ENCODE data around the gene MAOB. TPM values are rescaled to one million over a fixed set of nuclear protein-coding genes. Genes with fewer than 3 reads are reported as not detected.

MAOB gene
- total and polyA plus RNA-seq, 7 experiments from 2014 or later: not detected

DNA sequence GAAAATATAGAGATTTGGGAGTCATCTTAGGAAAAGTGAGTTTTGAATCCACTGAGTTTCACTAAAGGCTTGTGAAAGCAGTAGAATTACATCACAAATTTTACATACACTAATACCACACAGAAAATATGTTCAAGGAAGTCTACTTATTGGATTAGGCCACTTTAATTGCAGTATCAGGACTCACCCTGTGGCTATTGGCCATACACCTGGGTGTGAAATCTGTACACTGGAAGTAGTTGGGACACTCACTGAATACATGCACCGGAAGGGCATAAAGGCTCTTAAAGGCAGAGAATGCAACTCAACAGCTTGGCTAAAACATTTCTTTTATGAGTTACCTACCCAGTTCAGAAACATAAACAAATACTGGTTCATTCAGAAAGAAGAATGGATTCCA, 19.8 kb downstream of the MAOB start:
- ATAC-seq: no peak
- intact Hi-C loops (cut with micrococcal nuclease): no loop called here

DNA sequence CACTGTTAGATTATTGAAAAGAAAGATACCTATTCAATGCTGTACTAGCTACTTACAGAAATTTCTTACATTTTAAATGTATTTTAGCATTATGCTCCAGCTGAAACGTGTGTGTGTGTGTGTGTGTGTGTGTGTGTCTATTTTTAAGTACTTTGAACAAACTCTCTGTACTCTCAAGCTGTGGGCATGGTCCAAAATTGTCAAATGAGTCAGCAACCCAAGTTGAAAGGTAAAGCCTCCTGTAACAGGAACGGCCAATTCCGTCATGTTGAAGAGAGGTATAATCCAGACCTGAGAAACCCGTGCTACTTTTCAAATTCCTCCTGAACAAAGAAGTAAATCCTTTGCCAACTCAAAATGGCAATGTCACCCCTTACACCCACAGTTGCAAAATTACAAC, 20.5 kb downstream of the MAOB start:
- POLR2A ChIA-PET: no interaction called here
- intact Hi-C loops (cut with micrococcal nuclease): no loop called here

More for the DNA sequence above, 19.8 kb downstream of the MAOB start:
- H3K4me3 Mint-ChIP-seq: no peak overlapping the region
- no peak for DNase-seq
- H3K36me3 Mint-ChIP-seq: no peaks in the 10 kb centered on the region
- no peaks in the 10 kb centered on the region for H3K9me3 ChIP-seq (ENCODE audit: control insufficient read depth in 2 of 3, low read length in 3 of 3)
- H3K4me1 ChIP-seq (ENCODE audit: control insufficient read depth in 2 of 2, insufficient read depth in 2 of 2, low read length in 2 of 2): no peaks in the 10 kb centered on the region
- H3K4me3 ChIP-seq (ENCODE audit: low read length): no peak overlapping the region
- POLR2A ChIA-PET: no interaction called here
- no peaks in the 10 kb centered on the region for H3K9me3 Mint-ChIP-seq
- no peaks in the 10 kb centered on the region for H3K36me3 ChIP-seq (ENCODE audit: control insufficient read depth in 2 of 3, insufficient read depth in 3 of 3, low read length in 3 of 3)
- no peak overlapping the region for H3K27ac ChIP-seq (ENCODE audit: low read depth, low read length)
- CTCF ChIA-PET: no interaction called here
- no peaks in the 10 kb centered on the region for H3K4me1 Mint-ChIP-seq
- H3K27me3 Mint-ChIP-seq: peaks cover 0 to 2% (median 0%) of the 10 kb centered on the region in 5 donors
- H3K27ac Mint-ChIP-seq: no peak overlapping the region
- H3K27me3 ChIP-seq (ENCODE audit: control insufficient read depth in 2 of 2, insufficient read depth in 2 of 2, low read length in 2 of 2): no peaks in the 10 kb centered on the region

DNA sequence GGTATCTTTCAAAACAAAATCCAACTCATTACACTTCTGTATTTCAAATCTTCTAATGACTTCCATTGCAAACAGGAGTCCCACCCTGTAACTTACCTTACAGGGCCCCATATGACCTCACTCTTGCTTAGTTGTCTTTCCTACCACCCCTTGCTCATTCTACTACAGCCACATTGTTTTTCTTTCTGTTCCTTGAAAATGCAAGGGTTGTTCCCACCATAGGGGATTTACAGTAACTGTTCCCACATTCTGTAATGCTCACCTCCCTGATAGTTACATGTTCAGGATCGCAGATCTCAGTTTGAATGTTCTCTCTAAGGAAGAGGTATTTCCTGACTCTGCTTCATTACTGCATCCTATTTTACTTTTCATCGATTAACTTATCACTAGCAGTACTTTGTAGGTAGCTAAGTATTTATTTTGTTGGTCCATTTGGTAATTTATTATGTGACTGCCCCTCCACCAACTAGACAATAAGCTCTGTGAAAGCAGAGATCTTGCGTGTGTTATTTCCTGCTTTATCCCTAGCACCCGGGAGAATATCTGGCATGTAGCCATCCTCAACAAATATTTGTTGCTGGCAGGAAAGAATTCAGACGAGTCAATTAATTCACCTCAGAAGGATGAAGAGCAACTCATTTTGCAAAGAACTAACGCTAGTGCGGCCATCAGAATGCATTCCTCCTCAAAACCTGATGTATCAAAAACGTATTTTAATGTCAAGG, 21.4 kb downstream of the MAOB start:
- DNase-seq (no peak), ATAC-seq (no peak)
- Histone ChIP-seq H3K4me3 (ENCODE audit: low read length) (no peak overlapping the region), H3K36me3 (ENCODE audit: control insufficient read depth in 2 of 3, insufficient read depth in 3 of 3, low read length in 3 of 3) (no peaks in the 10 kb centered on the region), H3K4me1 (ENCODE audit: control insufficient read depth in 2 of 2, insufficient read depth in 2 of 2, low read length in 2 of 2) (no peaks in the 10 kb centered on the region), H3K27me3 (ENCODE audit: control insufficient read depth in 2 of 2, insufficient read depth in 2 of 2, low read length in 2 of 2) (no peaks in the 10 kb centered on the region), H3K9me3 (ENCODE audit: control insufficient read depth in 2 of 3, low read length in 3 of 3) (no peaks in the 10 kb centered on the region), H3K27ac (ENCODE audit: low read depth, low read length) (no peak overlapping the region)
- intact Hi-C loops (cut with micrococcal nuclease): no loop called here
- Mint-ChIP-seq H3K36me3 (no peaks in the 10 kb centered on the region), H3K27ac (no peak overlapping the region), H3K4me3 (no peak overlapping the region), H3K4me1 (no peaks in the 10 kb centered on the region), H3K9me3 (no peaks in the 10 kb centered on the region), H3K27me3 (no peaks in the 10 kb centered on the region)
- CTCF ChIA-PET: no interaction called here
- POLR2A ChIA-PET: no interaction called here

More for the DNA sequence above, 20.5 kb downstream of the MAOB start:
- H3K27me3 ChIP-seq (ENCODE audit: control insufficient read depth in 2 of 2, insufficient read depth in 2 of 2, low read length in 2 of 2): no peaks in the 10 kb centered on the region
- ATAC-seq (no peak), DNase-seq (no peak)
- Mint-ChIP-seq H3K36me3 (no peaks in the 10 kb centered on the region), H3K27ac (no peak overlapping the region), H3K4me1 (no peaks in the 10 kb centered on the region), H3K27me3 (no peaks in the 10 kb centered on the region), H3K9me3 (no peaks in the 10 kb centered on the region), H3K4me3 (no peak overlapping the region)
- no peaks in the 10 kb centered on the region for H3K4me1 ChIP-seq (ENCODE audit: control insufficient read depth in 2 of 2, insufficient read depth in 2 of 2, low read length in 2 of 2)
- H3K36me3 ChIP-seq (ENCODE audit: control insufficient read depth in 2 of 3, insufficient read depth in 3 of 3, low read length in 3 of 3): no peaks in the 10 kb centered on the region
- H3K9me3 ChIP-seq (ENCODE audit: control insufficient read depth in 2 of 3, low read length in 3 of 3): no peaks in the 10 kb centered on the region
- no peak overlapping the region for H3K27ac ChIP-seq (ENCODE audit: low read depth, low read length)
- no peak overlapping the region for H3K4me3 ChIP-seq (ENCODE audit: low read length)
- CTCF ChIA-PET: no interaction called here

DNA sequence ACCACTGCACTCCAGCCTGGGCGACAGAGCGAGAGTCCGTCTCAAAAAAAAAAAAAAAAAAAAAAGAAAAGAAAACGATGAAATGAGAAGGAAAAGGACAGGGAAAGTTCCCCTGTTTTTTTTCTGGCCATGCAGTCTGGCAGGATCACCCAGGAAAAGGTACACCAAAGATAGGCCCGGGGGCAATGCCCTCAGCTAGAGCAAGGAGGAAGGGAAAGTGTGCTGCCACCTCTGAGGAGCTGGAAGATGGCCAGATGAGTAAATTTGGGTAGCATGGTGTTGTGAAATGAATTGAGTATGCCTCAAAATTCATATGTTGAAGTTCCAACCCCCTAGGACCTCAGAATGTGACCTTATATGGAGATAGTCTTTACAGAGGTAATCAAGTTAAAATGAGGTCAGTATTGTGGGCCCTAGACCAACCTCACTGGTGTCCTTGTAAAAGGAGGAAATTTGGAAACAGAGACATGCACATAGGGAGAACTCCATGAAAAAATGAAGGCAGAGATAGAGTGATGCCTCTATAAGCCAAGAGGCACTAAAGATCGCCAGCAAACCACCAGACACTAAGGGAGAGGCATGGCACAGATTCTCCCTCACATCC, 28.9 kb downstream of the MAOB start:
- Histone ChIP-seq H3K4me1 (ENCODE audit: control insufficient read depth in 2 of 2, insufficient read depth in 2 of 2, low read length in 2 of 2) (no peaks in the 10 kb centered on the region), H3K27me3 (ENCODE audit: control insufficient read depth in 2 of 2, insufficient read depth in 2 of 2, low read length in 2 of 2) (no peaks in the 10 kb centered on the region), H3K4me3 (ENCODE audit: low read length) (no peak overlapping the region), H3K27ac (ENCODE audit: low read depth, low read length) (no peak overlapping the region), H3K9me3 (ENCODE audit: control insufficient read depth in 2 of 3, low read length in 3 of 3) (no peaks in the 10 kb centered on the region), H3K36me3 (ENCODE audit: control insufficient read depth in 2 of 3, insufficient read depth in 3 of 3, low read length in 3 of 3) (no peaks in the 10 kb centered on the region)
- Mint-ChIP-seq H3K4me3 (no peak overlapping the region), H3K4me1 (peaks cover 0 to 2% (median 0%) of the 10 kb centered on the region in 7 donors), H3K27me3 (no peaks in the 10 kb centered on the region), H3K27ac (no peak overlapping the region), H3K36me3 (no peaks in the 10 kb centered on the region), H3K9me3 (peaks cover 0 to 1% (median 0%) of the 10 kb centered on the region in 11 donors)
- DNase-seq (no peak), ATAC-seq (no peak)
- intact Hi-C loops (cut with micrococcal nuclease): no loop called here
- POLR2A ChIA-PET: no interaction called here
- CTCF ChIA-PET: no interaction called here

DNA sequence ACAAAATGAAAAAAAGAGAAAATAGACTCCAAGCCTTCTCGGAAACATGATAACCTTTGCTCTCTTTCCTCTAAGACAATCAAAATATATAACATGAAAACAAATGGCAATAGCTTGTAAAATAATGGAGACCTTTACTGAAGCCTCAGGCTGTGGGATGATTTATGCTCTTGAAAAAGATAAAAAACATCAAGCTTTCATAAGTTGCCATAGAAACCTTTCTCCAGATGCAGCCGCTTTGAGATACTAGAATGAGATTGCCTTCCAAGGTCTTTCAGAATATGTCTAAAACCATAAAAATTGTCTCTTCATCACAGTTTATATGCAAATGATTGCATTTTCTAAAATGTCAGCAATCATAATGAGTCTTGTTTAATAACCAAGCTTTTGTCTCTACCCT, 31.6 kb downstream of the MAOB start:
- ATAC-seq: no peak
- Histone ChIP-seq H3K4me1 (ENCODE audit: control insufficient read depth in 2 of 2, insufficient read depth in 2 of 2, low read length in 2 of 2) (no peaks in the 10 kb centered on the region), H3K27ac (ENCODE audit: low read depth, low read length) (no peak overlapping the region), H3K9me3 (ENCODE audit: control insufficient read depth in 2 of 3, low read length in 3 of 3) (no peaks in the 10 kb centered on the region), H3K36me3 (ENCODE audit: control insufficient read depth in 2 of 3, insufficient read depth in 3 of 3, low read length in 3 of 3) (no peaks in the 10 kb centered on the region), H3K27me3 (ENCODE audit: control insufficient read depth in 2 of 2, insufficient read depth in 2 of 2, low read length in 2 of 2) (no peaks in the 10 kb centered on the region), H3K4me3 (ENCODE audit: low read length) (no peak overlapping the region)
- Mint-ChIP-seq H3K36me3 (no peaks in the 10 kb centered on the region), H3K4me1 (peaks cover 0 to 2% (median 0%) of the 10 kb centered on the region in 7 donors), H3K9me3 (peaks cover 0 to 1% (median 0%) of the 10 kb centered on the region in 11 donors), H3K4me3 (no peak overlapping the region), H3K27ac (no peak overlapping the region), H3K27me3 (no peaks in the 10 kb centered on the region)
- ChIA-PET POLR2A (no interaction called here), CTCF (no interaction called here)
- intact Hi-C loops (cut with micrococcal nuclease): no loop called here
- DNase-seq: no peak

DNA sequence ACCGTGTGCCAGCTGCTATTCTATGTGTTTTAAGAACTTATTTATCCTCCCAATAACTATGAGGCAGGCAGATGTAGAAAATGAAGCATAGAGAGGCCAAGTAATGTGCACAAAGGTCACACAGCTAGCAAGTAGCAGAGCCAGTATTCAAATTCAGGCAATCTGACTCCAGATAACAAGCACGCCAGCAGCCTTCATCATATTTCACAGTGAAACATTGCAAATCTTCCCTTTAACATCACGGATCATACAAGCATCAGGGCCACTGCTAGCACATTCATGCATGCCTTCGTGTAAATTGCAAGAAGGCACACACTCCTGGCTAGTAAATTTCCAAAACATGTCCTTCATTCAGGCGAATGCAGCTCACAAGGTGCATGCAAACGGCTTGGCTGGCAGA, 33.1 kb downstream of the MAOB start:
- Histone ChIP-seq H3K27ac (ENCODE audit: low read depth, low read length) (no peak overlapping the region), H3K4me1 (ENCODE audit: control insufficient read depth in 2 of 2, insufficient read depth in 2 of 2, low read length in 2 of 2) (no peaks in the 10 kb centered on the region), H3K36me3 (ENCODE audit: control insufficient read depth in 2 of 3, insufficient read depth in 3 of 3, low read length in 3 of 3) (no peaks in the 10 kb centered on the region), H3K9me3 (ENCODE audit: control insufficient read depth in 2 of 3, low read length in 3 of 3) (no peaks in the 10 kb centered on the region), H3K27me3 (ENCODE audit: control insufficient read depth in 2 of 2, insufficient read depth in 2 of 2, low read length in 2 of 2) (no peaks in the 10 kb centered on the region), H3K4me3 (ENCODE audit: low read length) (no peak overlapping the region)
- intact Hi-C loops (cut with micrococcal nuclease): no loop called here
- ChIA-PET POLR2A (no interaction called here), CTCF (no interaction called here)
- H3K9me3 Mint-ChIP-seq: no peaks in the 10 kb centered on the region
- peaks cover 0 to 2% (median 0%) of the 10 kb centered on the region in 7 donors for H3K4me1 Mint-ChIP-seq
- H3K27me3 Mint-ChIP-seq: no peaks in the 10 kb centered on the region
- DNase-seq (no peak), ATAC-seq (no peak)
- no peak overlapping the region for H3K27ac Mint-ChIP-seq
- no peaks in the 10 kb centered on the region for H3K36me3 Mint-ChIP-seq
- H3K4me3 Mint-ChIP-seq: no peak overlapping the region

DNA sequence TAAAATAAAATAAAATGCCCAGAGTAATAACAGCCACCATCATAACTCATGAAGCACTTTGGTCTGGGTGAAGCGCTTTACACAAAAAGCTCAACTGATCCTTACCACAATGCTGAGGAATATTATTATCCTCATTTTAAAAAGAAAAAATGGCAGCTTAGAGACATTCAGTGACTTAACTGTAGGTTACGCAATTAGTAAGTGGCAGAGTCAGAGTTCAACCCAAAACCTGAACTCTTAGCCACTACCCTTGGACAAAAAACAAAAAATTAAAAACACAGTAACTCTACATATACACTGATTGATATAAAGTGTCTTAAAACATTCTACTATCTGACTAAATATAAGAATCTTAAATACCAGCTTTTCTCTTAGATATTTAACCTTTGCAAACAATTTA, 34.9 kb downstream of the MAOB start:
- CTCF ChIA-PET: no interaction called here
- Mint-ChIP-seq H3K27ac (no peak overlapping the region), H3K27me3 (no peaks in the 10 kb centered on the region), H3K4me1 (peaks cover 0 to 2% (median 0%) of the 10 kb centered on the region in 7 donors), H3K4me3 (no peak overlapping the region), H3K36me3 (no peaks in the 10 kb centered on the region), H3K9me3 (no peaks in the 10 kb centered on the region)
- Histone ChIP-seq H3K27me3 (ENCODE audit: control insufficient read depth in 2 of 2, insufficient read depth in 2 of 2, low read length in 2 of 2) (no peaks in the 10 kb centered on the region), H3K4me1 (ENCODE audit: control insufficient read depth in 2 of 2, insufficient read depth in 2 of 2, low read length in 2 of 2) (no peaks in the 10 kb centered on the region), H3K4me3 (ENCODE audit: low read length) (no peak overlapping the region), H3K9me3 (ENCODE audit: control insufficient read depth in 2 of 3, low read length in 3 of 3) (no peaks in the 10 kb centered on the region), H3K36me3 (ENCODE audit: control insufficient read depth in 2 of 3, insufficient read depth in 3 of 3, low read length in 3 of 3) (no peaks in the 10 kb centered on the region), H3K27ac (ENCODE audit: low read depth, low read length) (no peak overlapping the region)
- POLR2A ChIA-PET: no interaction called here
- DNase-seq (no peak), ATAC-seq (no peak)
- intact Hi-C loops (cut with micrococcal nuclease): no loop called here
